Pericardium fibroblast (primary cell): ENCODE measurements around the gene B4GALT2. TPM values are rescaled to one million over a fixed set of nuclear protein-coding genes. Genes with fewer than 3 reads are reported as not detected.

Experiments
- total RNA-seq: library from RNA; depleted of rRNA; stranded (reverse); fragments of >200 nt; gene quantifications from 2 replicates; pipeline ENCODE4 v1.2.3, GENCODE V29; 2015

Gene B4GALT2, protein sequence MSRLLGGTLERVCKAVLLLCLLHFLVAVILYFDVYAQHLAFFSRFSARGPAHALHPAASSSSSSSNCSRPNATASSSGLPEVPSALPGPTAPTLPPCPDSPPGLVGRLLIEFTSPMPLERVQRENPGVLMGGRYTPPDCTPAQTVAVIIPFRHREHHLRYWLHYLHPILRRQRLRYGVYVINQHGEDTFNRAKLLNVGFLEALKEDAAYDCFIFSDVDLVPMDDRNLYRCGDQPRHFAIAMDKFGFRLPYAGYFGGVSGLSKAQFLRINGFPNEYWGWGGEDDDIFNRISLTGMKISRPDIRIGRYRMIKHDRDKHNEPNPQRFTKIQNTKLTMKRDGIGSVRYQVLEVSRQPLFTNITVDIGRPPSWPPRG
- total RNA-seq: 98.6 and 106 TPM in 2 replicates

DNA sequence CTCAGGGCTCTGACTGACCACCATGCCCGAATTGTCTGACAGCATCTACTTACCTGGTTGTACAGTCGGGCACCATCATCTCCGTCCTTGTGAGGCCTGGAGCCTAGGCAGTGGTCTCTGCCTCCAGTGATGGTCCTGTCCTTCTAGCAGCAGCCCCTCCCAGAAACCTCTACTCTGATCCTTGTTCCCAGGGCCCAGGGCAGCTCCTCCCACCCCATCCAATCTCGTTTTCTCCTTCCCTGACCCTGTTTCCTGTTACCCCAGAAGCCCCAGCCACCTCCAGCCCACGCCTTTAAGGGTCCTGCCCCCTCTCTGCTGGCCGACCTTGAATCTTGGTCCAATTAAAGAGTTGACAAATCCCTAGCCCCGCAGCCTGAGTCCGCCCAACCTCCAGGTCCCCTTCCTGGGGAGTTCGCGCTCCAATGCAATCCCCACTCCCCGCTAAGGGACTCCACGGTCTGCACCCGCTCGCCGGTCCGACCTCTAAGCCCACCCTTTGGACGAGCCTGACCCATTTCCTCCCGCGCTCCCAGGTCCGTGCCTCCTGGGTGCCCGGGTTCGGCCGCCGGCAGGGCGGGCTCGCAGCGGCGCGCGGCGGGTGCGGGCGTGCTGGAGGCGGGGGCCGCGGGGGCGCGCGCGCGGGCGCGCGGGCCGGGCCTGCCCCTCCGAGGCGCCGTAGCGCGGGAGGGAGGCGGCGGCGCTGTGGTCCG, at the start of gene B4GALT2:
Gene B4GALT2 (plus strand): TSS at position 660 of the 710 bp plus-strand sequence. CDS start 1,951 bp downstream, outside the sequence.

GRCh38 chr1:43933386-43934100, 45.5 kb upstream of the B4GALT2 start, which contains the start of gene ARTN:
TSS of gene ARTN (plus strand) at chr1:43933801. CDS start at chr1:43935657, 1,856 bp downstream.

GRCh38 chr1:43946236-43947060, 32.6 kb upstream of the B4GALT2 start, which contains the start of gene IPO13:
TSS of gene IPO13 (plus strand) at chr1:43946950. CDS start at chr1:43947601, 651 bp downstream.

DNA sequence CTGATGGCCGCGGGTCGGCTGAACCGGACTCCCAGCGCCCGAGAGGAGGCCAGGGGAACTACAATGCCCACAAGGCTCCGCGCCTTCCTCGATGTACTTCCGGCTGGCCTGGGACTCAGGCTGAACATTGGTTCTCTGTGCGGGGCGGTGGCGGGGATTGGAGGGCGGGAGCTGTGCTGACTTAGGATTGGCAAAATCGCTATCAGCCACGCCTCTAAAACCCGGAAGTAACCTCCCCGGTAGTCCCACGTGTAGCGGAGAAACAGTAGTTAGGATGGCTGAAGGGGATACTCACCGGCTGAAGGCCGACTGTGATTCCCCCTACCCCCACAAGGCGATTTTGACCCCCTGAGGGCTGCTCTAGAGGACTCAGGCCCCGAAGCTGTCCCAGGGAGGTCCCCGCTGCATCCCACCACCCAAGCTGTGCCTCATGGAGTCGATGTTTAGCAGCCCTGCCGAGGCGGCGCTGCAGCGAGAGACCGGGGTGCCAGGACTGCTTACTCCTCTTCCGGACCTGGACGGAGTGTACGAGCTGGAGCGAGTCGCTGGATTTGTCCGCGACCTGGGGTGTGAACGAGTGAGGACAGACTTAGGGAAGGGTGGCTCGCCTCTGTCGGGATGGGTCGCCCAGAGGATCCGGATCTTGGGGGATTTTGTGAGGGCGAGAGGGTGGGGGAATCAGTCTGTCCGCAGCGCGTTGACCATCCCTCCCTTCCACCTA, 9.1 kb upstream of the B4GALT2 start, which contains the start of gene DPH2:
Gene DPH2 (plus strand): TSS at position 265 of the 721 bp plus-strand sequence. CDS start 166 bp downstream, at position 431.

DNA sequence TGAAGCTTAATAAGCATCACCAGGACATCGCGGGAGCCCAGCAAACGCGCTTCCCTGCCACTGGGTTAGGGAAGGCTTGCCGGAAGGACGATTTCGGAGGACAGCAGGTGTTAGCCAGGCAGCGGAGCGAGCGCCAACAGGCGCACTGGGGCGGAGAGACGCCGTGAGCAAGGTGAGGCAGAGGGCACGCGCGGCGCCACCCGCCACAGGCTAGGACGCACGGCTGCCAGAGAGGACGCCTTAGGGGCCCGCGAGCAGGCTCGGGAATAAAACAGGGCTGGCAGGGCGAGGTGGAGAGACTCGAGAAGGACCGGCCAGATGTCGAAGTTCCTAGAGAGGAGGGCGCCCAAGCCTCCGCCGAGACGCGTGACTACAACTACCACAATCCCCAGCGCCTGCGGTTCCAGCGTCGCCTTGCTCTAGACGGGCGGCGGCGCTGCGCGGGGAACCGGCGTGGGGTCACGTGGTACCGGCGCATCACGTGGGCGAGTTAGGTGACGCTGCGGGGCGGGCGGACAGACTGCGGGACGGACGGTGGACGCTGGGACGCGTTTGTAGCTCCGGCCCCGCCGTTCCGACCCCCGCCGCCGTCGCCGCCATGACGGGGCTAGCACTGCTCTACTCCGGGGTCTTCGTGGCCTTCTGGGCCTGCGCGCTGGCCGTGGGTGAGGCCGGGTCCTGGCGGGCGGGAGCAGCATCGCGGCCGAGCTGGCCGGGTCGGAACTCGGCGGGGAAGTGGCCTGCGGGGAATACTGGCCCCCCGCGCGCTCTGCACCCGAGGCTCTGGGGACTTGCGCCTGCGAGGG, 4.4 kb upstream of the B4GALT2 start, which contains the start of gene ATP6V0B:
Gene ATP6V0B (plus strand): TSS at position 518 of the 806 bp plus-strand sequence. CDS start 81 bp downstream, at position 599.

DNA sequence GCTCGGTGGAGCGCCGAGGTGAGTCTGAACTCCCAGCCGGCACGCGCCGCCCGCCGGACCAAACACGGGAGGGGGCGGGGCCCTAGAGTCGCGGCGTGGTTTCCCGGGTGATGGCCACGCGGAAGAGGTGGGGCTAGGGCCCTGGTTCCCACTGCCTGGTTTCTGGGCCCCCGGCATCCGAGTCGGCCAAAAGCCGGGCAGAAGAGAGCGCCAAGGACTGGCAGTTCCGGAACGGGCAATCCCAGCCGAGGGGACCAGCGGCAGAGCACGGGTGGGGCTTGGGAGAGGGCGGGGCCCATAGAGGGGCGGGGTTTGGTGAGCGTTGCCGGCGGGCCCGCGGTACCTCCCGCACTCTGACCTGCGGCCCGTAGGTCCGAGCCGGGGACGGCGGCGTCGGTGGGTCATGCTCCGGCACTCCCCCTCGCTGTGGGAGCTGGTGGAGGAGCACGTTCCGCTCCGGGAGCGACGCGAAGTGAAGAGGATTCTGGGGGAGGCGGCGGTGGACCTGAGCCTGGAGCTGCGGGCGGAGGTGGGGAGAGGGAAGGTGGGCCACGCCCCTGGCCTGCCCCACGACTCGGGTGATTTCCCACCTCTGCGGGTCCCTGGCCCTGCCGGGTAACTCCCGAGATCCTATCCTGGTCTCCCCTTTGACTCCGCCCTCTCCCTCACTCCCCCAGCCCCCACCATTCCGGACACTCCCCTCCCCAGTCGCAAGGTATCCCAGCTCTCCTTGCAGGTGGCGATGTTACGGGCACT, 12.6 kb downstream of the B4GALT2 start, which contains the start of gene CCDC24:
Gene CCDC24 (plus strand): TSS at position 124 of the 756 bp plus-strand sequence. CDS start 280 bp downstream, at position 404.

GRCh38 chr1:44031252-44032169, 52.5 kb downstream of the B4GALT2 start, which contains the start of gene SLC6A9:
TSS of gene SLC6A9 (minus strand) at chr1:44031462. CDS start at chr1:44024277, 7,185 bp downstream.

Other genes starting within 250 kb of the B4GALT2 start
- not detected in 2 replicates for gene ARTN, start 45.4 kb upstream of the B4GALT2 start, total RNA-seq
- 18.0 and 24.4 TPM in 2 replicates for gene IPO13, start 32.3 kb upstream of the B4GALT2 start, total RNA-seq
- 6.5 and 23.9 TPM in 2 replicates for gene DPH2, start 9.2 kb upstream of the B4GALT2 start, total RNA-seq
- gene ATP6V0B, start 4.2 kb upstream of the B4GALT2 start, total RNA-seq: 72.8 and 127 TPM in 2 replicates
- gene CCDC24, start 12.4 kb downstream of the B4GALT2 start, total RNA-seq: 0.43 and 2.2 TPM in 2 replicates
- gene SLC6A9, start 52.3 kb downstream of the B4GALT2 start, total RNA-seq: 11.6 and 16.0 TPM in 2 replicates
- gene KLF17, start 139.6 kb downstream of the B4GALT2 start, total RNA-seq: under 0.01 TPM in 1 of 2 replicates, not detected in the other
- not detected in 2 replicates for gene KLF18, start 162.4 kb downstream of the B4GALT2 start, total RNA-seq
- 17.0 and 32.8 TPM in 2 replicates for gene DMAP1, start 234.3 kb downstream of the B4GALT2 start, total RNA-seq